Prostate gland (tissue), 2 donors: Measurements from ENCODE around the gene GDPD4.

ENCODE experiments used
- POLR2A ChIP-seq: fragments of 450-650 bp; IDR thresholded peaks from one replicate; pipeline ENCODE4 v1.6.1; 2016; ENCODE audit warnings: antibody characterized with exemption, mild to moderate bottlenecking
- TF ChIP-seq, protein P1 (sequence below), 4 experiments: fragments of 200-600 bp in 2 of 4; fragments of 450-650 bp in 2 of 4; sonication (generic) in 2 of 4; IDR thresholded peaks; 1 replicate in 3 of 4; 2 replicates in 1 of 4; pipeline ENCODE4 v1.5.1; 2016 to 2019; ENCODE audit warnings: antibody characterized with exemption in 4 of 4, mild to moderate bottlenecking in 2 of 4, moderate library complexity in 2 of 4

GRCh38 chr11:77213589-77214428 is 87.7 kb downstream of the GDPD4 start:
- no peak for TF ChIP-seq POLR2A
- TF ChIP-seq, protein P1, sequence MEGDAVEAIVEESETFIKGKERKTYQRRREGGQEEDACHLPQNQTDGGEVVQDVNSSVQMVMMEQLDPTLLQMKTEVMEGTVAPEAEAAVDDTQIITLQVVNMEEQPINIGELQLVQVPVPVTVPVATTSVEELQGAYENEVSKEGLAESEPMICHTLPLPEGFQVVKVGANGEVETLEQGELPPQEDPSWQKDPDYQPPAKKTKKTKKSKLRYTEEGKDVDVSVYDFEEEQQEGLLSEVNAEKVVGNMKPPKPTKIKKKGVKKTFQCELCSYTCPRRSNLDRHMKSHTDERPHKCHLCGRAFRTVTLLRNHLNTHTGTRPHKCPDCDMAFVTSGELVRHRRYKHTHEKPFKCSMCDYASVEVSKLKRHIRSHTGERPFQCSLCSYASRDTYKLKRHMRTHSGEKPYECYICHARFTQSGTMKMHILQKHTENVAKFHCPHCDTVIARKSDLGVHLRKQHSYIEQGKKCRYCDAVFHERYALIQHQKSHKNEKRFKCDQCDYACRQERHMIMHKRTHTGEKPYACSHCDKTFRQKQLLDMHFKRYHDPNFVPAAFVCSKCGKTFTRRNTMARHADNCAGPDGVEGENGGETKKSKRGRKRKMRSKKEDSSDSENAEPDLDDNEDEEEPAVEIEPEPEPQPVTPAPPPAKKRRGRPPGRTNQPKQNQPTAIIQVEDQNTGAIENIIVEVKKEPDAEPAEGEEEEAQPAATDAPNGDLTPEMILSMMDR (IDR thresholded peaks at IDR 0.05) = no peak
